ENCODE data around the gene RBM33.

The RBM33 gene

DNA sequence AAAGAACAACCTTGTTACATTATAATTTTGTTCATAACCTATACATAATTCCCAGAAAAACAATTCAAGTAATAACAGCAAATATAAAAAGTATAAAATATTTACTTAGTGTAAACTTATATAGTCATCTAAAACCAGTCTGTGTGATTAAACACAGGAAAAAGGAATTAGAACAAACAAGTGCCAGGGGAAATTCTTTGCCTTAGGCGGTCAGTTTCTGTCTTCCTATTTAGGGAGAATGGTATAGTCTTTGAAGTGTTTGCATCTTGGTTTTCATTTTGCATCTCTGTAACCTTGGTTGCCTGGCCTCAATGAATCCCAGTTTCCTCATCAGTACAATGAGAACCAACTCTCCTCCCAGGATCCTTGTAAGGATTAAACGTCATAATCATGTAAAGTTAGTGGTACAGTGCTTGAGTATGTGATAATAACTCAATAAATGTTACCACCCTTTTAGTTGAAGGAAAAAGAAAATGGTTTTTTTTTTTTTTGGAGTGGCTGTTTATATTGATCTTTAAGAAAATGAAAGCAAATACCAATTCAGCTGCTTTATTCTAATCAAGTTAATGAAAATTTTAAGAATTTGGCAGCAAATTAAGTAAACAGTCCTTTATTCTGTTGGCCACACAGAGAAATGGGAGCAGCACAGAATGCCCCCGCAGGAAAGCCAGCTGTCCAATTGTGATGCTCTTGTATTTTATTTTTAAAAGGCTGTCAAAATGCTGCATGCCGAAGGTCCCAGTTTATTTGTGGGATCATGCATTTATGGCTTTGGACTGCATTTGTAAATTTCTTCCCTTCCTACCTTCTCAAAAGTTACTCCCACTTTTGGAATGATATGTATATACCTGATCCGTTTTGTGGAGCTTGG, 106.0 kb downstream of the RBM33 start:
- no peak for DNase-seq (ENCODE audit: low read depth)

DNA sequence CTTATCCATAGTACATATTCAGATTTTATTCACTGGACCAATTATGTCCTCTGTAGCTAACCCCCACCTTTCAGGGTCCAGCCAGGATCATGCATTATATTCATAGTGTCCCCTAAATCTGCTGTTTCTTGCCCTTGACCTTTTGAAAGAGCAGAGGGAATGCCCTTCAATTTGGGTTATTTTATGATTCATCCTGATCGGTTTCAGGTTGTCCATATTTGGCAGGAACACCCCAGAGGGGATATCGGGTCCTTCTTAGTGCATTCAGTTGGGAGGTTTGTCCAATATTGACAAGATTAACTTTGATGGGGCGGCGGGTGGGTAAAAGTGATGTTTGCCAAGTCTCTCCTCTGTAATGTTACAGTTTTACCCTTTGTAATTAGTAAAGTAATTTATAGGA, 106.9 kb downstream of the RBM33 start:
- no peak for DNase-seq (ENCODE audit: low read depth)

- no peak for DNase-seq (ENCODE audit: low read depth)
Measured at GRCh38 chr7:155752756-155753445, 108.4 kb downstream of the RBM33 start.

- no peak for DNase-seq (ENCODE audit: low read depth)
Measured at GRCh38 chr7:155753446-155753965, 109.0 kb downstream of the RBM33 start.

DNA sequence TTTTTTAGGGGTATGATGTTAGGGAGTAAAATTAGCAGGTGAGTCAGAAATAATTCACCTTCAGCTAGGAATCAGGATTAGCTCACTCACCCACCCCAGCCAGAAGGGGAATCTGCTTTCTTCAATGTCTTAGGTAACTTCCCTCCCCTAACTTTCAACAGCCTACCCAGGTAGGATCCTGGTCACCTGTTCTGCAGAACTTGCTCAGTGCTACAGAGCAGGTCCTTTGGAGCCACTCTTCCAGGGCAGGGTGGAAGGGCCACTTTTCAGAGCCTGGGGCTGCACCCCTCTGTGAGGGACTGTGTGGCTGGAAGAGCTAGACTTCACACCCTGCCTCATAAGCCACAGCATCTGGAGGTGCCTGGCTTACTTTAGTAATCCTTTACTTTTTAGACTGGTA, 109.7 kb downstream of the RBM33 start:
- DNase-seq (ENCODE audit: low read depth) = no peak

- DNase-seq (ENCODE audit: low read depth) = no peak
Measured at GRCh38 chr7:155755026-155755425, 110.6 kb downstream of the RBM33 start.

DNA sequence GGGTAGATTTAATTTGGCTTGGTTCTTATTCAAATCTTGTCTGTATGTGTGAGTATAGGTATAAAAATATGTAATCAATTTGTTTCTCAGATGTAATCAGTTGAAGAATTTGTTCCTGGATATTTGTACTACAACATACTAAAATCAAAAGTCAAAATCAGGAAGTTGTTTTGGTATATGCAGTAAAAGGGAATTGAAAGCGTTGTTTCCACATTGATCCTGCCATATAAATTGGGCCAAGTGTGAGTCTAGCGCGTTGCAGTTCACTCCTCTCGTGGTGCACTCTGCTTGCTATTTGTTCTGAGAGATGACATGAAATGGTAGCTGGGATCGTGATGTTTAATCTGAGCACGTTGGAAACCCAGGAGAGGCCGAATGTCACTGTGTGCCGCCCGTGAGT, 111.9 kb downstream of the RBM33 start:
- no peak for DNase-seq (ENCODE audit: low read depth)

DNA sequence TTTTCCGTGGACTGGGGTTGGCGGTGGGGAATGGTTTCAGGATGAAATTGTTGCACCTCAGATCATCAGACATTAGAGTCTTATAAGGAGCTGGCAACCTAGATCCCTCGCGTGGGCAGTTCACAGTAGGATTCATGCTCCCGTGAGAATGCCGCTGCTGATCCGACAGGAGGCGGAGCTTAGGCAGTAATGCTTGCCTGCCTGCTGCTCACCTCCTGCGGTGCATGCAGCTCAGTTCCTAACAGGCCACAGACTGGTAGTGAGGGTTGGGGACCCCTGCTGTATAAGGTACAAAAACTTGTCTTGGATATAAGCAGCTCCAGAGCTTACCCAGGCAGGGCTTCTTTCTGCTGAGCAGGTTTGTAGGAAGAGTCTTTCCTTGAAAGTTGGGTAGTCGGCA, 113.9 kb downstream of the RBM33 start:
- no peak for DNase-seq (ENCODE audit: low read depth)

DNA sequence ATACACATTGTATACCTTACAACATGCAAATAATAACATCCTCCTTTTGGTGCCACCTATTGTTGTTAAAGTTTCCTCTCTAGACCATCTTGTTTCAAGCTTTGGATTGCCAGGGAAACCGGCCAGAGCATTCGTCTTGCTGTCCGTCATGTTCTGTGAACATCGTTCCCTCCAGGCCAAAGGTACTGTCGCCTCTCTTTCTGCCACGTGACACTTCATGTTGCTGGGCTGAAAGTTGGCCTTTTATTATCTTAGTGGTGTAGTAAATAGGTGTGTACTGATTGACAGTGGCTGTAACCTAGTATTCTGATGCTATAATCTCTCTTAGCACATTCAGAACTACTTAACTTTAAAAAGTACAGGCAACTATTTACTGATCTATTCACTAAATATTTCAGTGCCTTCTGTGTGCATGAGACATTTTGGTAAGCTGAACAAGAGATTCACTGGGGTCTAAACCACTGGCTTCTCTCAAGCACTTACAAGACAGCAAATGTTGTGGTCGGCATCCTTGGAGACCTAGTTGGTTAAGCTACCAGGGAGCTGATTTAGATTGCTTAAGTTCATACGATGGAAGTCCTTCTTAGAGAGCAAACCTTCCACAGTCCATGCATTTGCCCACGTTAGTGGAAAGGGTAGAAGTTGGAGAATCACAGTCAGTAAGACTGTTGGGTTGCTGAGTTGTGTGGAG, 115.4 kb downstream of the RBM33 start:
- DNase-seq (ENCODE audit: low read depth) = no peak

DNA sequence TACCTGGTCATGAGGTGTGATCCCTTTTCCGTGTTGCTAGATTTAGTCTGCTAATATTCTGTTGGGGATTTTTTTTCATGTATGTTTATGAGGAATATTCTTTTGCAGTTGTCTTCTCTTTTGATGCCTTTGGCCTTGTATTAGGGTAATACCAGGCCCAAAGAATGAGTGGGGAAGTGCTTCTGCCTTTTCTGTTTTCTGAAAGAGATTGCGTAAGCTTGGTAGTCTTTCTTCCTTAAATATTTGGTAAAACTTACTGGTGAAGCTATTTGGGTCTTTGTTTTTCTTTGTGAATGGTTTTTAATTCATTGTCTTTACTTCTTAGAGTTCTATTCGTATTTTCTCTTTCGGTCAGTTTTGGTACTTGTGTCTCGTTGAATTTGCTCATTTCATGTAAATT, 116.7 kb downstream of the RBM33 start:
- DNase-seq (ENCODE audit: low read depth) = no peak

- no peak for DNase-seq (ENCODE audit: low read depth)
Measured at GRCh38 chr7:155762036-155762435, 117.6 kb downstream of the RBM33 start.

DNA sequence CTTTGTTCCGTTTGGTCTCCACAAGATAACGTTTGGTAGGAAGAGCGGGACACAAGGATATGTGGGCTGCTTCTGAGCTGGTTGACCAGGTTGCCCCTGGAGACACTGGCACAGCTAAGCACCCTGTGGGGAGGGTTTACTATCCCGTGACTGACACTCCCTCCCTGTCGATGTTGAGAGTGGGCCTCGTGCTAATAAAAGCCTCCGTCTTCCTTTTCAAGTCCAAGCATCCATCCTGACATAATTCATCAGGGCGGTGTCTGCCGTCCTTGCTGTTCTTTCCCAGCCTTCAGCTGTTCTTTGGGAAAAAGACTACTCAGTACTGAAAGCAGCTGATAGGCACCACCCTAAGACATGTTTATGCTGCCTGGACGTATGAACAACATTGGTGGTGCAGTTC, 118.2 kb downstream of the RBM33 start:
- no peak for DNase-seq (ENCODE audit: low read depth)

DNA sequence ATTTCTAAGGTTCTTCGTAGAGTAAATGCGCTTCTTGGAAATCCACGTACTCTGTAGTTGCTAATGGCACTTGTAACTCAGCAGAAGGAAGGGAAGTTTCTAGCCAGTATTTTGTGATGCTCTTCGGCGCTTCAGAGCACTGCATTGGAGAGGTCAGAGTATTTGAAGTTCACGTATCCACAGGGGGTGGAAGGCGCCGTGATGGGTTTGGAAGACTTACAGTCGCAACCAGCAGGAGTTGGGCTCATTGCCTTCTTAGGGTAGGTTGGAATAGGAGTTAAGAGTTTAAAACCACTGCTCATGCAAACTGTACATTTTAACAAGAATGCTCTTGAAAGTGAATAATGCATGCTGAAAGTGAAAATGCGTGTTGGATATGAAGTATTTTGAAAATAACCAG, 118.7 kb downstream of the RBM33 start:
- no peak for DNase-seq (ENCODE audit: low read depth)

- DNase-seq (ENCODE audit: low read depth) = peak; percentile 11
Measured at GRCh38 chr7:155763691-155764437, 119.4 kb downstream of the RBM33 start.

- no peak for DNase-seq (ENCODE audit: low read depth)
Measured at GRCh38 chr7:155764438-155764793, 120.0 kb downstream of the RBM33 start.

GRCh38 chr7:155765458-155765857, 121.0 kb downstream of the RBM33 start:
- no peak for DNase-seq (ENCODE audit: low read depth)

DNA sequence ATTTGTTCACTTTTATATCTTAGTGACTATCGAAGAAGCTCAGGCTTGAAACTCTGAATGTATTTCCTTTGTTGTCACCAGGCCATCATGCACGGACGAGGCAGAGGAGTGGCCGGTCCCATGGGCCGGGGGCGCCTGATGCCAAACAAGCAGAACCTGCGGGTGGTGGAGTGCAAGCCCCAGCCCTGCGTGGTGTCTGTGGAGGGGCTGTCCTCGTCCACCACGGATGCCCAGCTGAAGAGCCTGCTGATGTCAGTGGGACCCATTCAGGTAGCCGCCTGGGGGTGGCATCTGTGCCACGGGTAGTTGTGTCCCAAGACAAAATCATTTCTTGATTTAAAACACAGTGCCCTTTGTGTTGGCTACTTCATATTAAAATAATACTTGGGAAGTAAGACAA, 121.9 kb downstream of the RBM33 start:
- DNase-seq (ENCODE audit: low read depth) = no peak

DNA sequence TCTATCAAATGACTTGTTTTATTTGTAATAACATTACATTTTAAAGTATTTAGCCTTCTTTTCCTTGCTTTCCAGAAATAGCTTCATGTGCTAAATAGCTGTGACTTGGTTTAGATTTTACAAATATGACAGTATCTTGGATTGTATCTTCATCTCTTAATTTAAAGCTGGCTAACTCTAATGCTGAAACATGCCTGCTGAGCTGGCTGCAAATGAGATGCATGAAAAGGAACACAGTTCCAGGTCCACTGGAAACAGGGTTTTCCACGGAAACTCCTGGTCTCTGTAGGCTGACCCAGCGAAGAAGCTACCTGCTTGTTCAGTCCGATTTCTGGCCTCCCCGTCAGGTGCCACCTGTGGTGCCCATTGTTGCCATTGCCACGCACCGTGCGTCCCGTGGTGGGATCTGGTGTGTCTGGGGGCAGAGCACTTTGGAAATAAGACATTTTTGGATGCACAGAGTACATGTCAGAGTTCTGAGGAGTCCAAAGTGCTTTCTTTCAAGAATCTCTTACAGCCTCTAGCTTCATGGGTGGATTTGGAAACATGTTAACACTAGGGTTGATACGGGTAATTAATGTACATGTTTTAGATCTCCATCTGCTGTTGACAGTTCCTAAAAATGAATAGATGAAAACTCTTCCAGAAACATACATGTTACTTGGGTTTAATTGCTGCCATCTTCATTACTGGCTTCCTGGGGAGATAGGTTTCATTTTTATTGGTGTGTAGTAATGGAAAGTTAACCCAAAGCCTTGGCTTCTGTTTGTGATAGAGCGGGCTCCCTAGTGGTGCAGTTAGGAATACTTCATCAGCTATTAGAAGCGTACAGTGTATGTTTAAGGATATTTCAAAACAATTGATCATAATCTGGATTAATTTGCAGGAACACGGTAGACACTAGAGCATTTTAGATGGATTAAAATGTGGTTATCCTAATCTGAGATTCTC, 122.8 kb downstream of the RBM33 start:
- DNase-seq (ENCODE audit: low read depth) = no peak

DNA sequence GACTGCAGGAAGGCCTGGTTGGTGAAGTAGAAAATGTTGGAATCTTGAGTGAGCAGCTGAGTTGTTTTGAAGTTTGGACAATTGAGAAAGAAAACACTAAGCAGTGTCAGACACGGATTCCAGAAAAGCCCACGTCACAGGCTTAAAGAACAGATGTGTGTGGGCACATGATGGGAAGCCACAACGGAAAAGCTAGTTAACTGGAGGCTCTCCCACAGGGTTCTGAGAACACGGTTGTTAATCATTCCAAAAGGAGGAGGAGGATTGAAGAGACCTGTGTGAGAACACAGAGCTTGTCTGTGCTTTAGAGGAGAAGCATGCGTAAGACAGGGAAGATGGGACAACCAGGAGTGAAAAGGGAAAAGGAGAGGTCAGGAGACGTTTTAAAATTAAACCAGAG, 125.2 kb downstream of the RBM33 start:
- no peak for DNase-seq (ENCODE audit: low read depth)

GRCh38 chr7:155770241-155770640, 125.8 kb downstream of the RBM33 start:
- DNase-seq (ENCODE audit: low read depth) = no peak

GRCh38 chr7:155773531-155773930, 129.1 kb downstream of the RBM33 start:
- no peak for DNase-seq (ENCODE audit: low read depth)
